Measurements from ENCODE around the gene ZNF700.
"Not testable (repeated sequence)": the region's sequence is repeated elsewhere in the genome, so short reads cannot be mapped to it uniquely, and the experiment has no call there.

ZNF700 gene

GRCh38 chr19:11924886-11925650, at the start of gene ZNF700:
ZNF700 (plus strand) TSS chr19:11925107; CDS start chr19:11925211, 104 bp downstream.
- peak; percentile 91 for DNase-seq

GRCh38 chr19:11879687-11880266, 45.1 kb upstream of the ZNF700 start:
- DNase-seq: peak; percentile 38

GRCh38 chr19:11880598-11880997, 44.3 kb upstream of the ZNF700 start:
- DNase-seq: no peak

DNA sequence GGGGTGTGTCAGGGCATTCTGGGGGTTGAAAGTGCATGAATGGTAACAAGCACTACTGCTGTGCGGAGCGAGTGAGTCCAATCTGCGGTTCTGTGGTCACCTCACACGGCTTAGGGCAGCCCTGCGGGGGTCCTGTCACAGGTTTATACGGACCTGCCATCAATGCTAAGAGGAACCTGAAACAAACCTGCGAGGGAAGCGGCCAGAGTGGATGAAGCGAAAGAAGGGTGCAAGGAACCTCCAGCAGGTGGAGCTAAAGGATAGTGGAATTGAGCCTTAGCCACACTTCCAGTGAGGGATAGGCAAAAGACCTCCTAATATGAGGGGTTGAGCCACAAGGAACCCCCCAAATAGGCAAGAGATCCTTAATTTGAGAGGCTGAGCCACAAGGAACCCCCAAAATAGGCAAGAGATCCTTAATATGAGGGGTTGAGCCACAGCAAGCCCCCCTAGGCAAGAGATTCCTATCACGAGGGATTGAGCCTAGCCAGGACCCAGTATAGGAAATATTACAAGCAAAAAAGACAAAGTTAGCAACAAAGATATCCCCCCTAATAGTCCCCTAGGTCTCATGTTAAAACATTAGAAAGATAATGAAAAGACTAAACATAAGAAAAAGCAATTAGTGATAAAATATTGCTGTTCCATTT, 43.6 kb upstream of the ZNF700 start:
- peak; percentile 63 for DNase-seq

DNA sequence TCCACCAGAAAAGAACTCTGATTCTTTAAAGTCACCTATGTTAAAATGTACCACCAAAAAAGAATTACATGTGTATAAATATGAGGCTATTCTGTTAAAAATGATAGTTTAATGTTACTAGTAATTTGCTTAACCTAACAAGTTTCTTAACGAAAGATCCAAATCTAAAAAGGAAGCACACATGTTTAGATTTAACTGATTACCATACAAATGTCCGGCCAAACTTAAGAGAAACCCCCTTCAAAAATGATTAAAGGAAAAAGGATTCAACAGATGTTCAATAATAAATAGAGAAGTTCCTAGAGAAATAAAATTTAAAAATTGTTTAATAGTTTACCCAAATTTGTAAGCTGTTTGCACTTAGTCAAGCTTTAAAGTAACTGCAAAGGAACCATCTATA, 42.3 kb upstream of the ZNF700 start:
- DNase-seq: no peak

DNA sequence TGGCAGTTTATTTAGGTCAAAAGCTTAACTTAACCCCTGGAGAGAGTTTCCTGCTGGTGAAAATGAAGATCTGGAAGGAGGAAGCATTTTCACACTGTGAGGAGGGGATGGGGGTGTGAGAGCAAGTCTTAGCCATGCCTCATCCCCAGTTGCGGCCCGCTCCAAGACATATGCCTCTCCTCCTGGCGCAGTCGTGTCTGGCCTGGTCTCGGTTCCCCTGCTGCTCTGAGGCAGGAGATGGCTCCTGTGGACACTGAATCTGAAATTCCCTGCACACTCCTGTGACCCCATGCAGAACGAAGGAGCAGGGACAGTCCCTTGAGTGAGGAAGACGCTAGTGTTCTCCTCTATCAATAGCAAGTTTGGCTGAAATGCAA, 37.7 kb upstream of the ZNF700 start:
- DNase-seq: no peak

- peak; percentile 71 for DNase-seq
Measured at GRCh38 chr19:11887611-11888531, 37.0 kb upstream of the ZNF700 start, which contains the start of gene ZNF69. ZNF69 (plus strand) TSS chr19:11887782; CDS start chr19:11887924, 142 bp downstream.

- not testable (repeated sequence) for DNase-seq
Measured at GRCh38 chr19:11889901-11890300, 35.0 kb upstream of the ZNF700 start.

DNA sequence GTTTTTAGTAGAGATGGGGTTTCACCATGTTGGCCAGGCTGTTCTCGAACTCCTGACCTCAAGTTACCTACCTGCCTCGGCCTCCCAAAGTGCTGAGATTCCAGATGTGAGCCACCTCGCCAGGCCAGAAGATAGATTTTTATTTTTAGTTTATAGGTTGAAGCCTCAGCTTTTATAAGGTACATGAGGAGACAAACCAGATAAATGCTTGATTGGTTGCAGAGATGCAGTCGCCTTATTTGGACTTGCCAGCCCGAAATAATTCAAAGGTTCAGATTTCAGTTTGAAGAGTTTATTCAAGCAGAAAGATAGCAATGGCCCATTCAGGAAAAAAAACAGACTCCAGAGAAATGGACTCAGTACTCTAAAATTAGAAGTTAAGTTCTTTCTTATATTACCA, 34.3 kb upstream of the ZNF700 start:
- DNase-seq: no peak

GRCh38 chr19:11894851-11895250, 30.1 kb upstream of the ZNF700 start:
- no peak for DNase-seq

- no peak for DNase-seq
Measured at GRCh38 chr19:11902228-11902627, 22.7 kb upstream of the ZNF700 start.

GRCh38 chr19:11905928-11906327, 19.0 kb upstream of the ZNF700 start:
- DNase-seq: no peak

DNA sequence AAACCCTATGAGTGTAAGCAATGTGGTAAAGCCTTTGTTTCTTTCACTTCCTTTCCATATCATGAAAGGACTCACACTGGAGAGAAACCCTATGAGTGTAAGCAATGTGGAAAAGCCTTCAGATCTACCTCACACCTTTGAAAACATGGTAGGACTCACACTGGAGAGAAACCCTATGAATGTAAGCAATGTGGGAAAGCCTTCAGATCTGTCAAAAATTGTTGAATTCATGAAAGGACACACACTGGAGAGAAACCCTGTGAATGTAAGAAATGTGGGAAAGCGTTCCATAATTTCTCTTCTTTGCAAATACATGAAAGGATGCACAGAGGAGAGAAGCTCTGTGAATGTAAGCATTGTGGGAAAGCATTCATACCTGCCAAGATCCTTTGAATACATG, 13.0 kb upstream of the ZNF700 start:
- DNase-seq: not testable (repeated sequence)

DNA sequence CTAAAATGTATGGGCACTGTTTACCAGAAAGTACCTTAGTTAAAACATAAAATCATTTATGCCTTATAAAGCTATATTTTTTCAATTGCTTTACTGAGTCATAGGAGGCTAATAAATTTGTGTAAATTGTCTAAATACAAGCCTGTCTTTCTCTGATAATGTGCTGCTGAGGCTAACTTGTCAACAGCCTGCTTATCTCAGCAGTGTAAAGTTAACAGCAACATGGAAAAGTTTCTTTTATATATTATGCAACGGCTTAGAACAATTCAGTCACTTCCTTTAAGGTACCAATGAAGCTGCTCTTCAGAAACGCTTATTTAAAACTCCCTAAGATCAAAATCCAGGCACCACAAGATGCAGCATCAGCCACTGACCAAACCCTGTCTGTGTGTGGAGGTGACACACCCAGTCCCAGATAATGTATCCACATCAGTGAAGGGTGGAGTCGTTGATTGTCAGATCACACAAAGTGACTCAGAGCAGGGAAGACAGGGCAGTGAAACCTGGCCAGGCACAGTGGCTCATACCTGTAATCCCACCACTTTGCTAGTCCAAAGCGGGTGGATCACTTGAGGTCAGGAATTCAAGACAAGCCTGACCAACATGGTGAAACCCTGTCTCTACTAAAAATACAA, 10.4 kb upstream of the ZNF700 start:
- DNase-seq: not testable (repeated sequence)

GRCh38 chr19:11921852-11922495, 2.9 kb upstream of the ZNF700 start:
- no peak for DNase-seq

- not testable (repeated sequence) for DNase-seq
Measured at GRCh38 chr19:11925651-11926187, 812 bp downstream of the ZNF700 start.

DNA sequence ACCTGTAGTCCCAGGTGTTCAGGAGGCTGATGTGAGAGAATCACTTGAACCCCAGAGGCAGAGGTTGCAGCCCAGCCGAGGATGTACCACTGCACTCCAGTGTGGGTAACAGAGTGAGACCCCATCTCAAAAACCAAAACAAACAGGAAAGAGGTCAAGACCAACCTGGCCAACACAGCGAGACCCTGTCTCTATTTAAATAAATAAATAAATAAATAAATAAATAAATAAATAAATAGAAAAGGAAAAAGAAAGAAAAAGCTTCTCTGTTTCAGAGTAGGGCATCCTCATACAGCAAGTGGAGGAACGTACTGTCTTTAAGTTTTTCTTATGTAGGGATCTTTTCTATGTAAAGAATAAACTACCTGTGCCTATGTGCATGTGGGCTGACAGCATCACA, 2.3 kb downstream of the ZNF700 start:
- DNase-seq: no peak

DNA sequence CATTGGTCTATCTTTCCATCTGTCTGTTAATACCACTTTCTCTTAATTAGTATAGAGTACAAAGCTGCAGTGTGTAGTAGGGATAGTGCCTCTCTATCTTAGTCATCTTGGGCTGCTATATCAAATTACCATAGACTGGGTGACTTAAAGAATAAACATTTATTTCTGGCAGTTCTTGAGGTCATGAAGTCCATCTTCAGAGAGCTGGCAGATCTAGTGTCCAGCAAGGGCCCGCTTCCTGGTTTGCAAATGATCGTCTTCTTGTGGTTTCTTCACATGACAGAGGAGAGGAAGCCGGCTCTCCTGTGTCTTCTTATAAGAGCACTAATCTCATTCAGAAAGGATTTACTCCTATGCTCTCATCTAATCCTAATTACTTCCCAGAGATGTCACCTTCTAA, 6.1 kb downstream of the ZNF700 start:
- DNase-seq: no peak

DNA sequence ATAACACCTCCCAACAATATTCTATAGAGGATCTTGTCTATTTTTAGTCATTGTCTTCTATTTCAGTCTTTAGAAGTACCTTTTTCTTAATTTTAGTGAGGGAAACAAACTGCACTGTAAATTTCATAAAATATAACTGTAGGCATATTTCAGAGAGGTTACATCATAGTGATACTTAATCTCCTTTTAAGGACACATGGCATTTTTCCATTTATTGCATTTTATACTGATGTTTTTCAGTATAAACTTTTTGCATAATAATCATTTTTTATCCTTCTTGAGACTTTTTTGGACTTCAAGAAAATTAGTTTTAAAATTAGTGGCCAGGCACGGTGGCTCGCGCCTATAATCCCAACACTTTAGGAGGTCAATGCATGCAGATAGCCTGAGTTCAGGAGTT, 6.6 kb downstream of the ZNF700 start:
- DNase-seq: no peak

DNA sequence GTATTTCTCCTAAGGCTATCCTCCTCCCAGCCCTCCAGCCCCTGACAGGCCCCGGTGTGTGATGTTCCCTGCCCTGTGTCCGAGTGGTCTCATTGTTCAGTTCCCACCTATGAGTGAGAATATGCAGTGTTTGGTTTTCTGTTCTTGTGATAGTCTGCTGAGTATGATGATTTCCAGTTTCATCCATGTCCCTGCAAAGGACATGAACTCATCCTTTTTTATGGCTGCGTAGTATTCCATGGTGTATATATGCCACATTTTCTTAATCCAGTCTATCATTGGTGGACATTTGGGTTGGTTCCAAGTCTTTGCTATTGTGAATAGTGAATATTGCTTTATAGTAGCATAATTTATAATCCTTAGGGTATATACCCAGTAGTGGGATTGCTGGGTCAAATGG, 10.9 kb downstream of the ZNF700 start:
- DNase-seq: not testable (repeated sequence)

- not testable (repeated sequence) for DNase-seq
Measured at GRCh38 chr19:11938383-11938782, 13.5 kb downstream of the ZNF700 start.
